Colonic mucosa (tissue), 4 donors: ENCODE data around the gene GABRP. TPM values are rescaled to one million over a fixed set of nuclear protein-coding genes. Genes with fewer than 3 reads are reported as not detected.

Source experiments
- DNase-seq: peaks from one replicate; pipeline ENCODE4 v3.0.0-alpha.2; 2020
- H3K27ac ChIP-seq: fragments of 200-600 bp; one replicate; pipeline ENCODE4 v1.8.0; 2021
- H3K27me3 ChIP-seq: fragments of 200-600 bp; one replicate; pipeline ENCODE4 v1.8.0; 2021
- H3K36me3 ChIP-seq: fragments of 200-600 bp; one replicate; pipeline ENCODE4 v1.8.0; 2021
- H3K4me1 ChIP-seq: fragments of 200-600 bp; one replicate; pipeline ENCODE4 v1.8.0; 2021; ENCODE audit warnings: mild to moderate bottlenecking
- H3K4me3 ChIP-seq: fragments of 200-600 bp; one replicate; pipeline ENCODE4 v1.8.0; 2021
- H3K9ac ChIP-seq, 2 donors: one replicate each; pipeline ENCODE4 v1.7.0; 2013; ENCODE audit warnings: control low read depth in 2 of 2, low read depth in 2 of 2, low read length in 2 of 2
- H3K9me3 ChIP-seq: fragments of 200-600 bp; one replicate; pipeline ENCODE4 v1.8.0; 2021
- CTCF ChIP-seq: fragments of 200-600 bp; IDR thresholded peaks from one replicate; pipeline ENCODE4 v1.8.0; 2022; ENCODE audit warnings: antibody characterized with exemption, mild to moderate bottlenecking
- intact Hi-C: fragments of 100-400 bp; cut with DNase I; formaldehyde crosslinking; loops from one replicate; pipeline ENCODE4 v1.14.1; 2022
- total RNA-seq, 2 donors: library from RNA; stranded (reverse); fragmentation: NEBNext Ultra II Directional in 1 of 2; extraction: Animal tissue kit (Norgen Biotek cat#: 25700) in 1 of 2; gene quantifications; one replicate each; pipeline ENCODE4 v1.2.1, GENCODE V29; 2021
- donor health status: healthy.
- donor health status: DM: no; HTN: no; CAD: no.
- donor health status: DM: no; HTN: no; CAD: no.

The GABRP gene, protein sequence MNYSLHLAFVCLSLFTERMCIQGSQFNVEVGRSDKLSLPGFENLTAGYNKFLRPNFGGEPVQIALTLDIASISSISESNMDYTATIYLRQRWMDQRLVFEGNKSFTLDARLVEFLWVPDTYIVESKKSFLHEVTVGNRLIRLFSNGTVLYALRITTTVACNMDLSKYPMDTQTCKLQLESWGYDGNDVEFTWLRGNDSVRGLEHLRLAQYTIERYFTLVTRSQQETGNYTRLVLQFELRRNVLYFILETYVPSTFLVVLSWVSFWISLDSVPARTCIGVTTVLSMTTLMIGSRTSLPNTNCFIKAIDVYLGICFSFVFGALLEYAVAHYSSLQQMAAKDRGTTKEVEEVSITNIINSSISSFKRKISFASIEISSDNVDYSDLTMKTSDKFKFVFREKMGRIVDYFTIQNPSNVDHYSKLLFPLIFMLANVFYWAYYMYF
- total RNA-seq, result not detected

- TF ChIP-seq CTCF, result no peak
- H3K4me1 ChIP-seq, result no peaks in the 10 kb centered on the region
- H3K27ac ChIP-seq, result no peak within 1 kb of the TSS
- H3K9me3 ChIP-seq, result no peaks in the 10 kb centered on the region
- DNase-seq, result no peak
- no peaks in the 10 kb centered on the region for H3K27me3 ChIP-seq
- H3K9ac ChIP-seq, result no peak within 1 kb of the TSS
- no peak within 1 kb of the TSS for H3K4me3 ChIP-seq
- intact Hi-C loops, result no loop called here
- H3K36me3 ChIP-seq, result no peaks in the 10 kb centered on the region
These were observed at the start of gene GABRP for GRCh38 chr5:170783498-170784247. GABRP (plus strand) TSS chr5:170783725; CDS start chr5:170788616, 4,891 bp downstream.

GRCh38 chr5:170736966-170737365 is 46.6 kb upstream of the GABRP start:
- Histone ChIP-seq H3K4me1 (no peaks in the 10 kb centered on the region), H3K27ac (no peak overlapping the region), H3K36me3 (no peaks in the 10 kb centered on the region), H3K9me3 (no peaks in the 10 kb centered on the region), H3K9ac (no peak overlapping the region), H3K27me3 (no peaks in the 10 kb centered on the region), H3K4me3 (no peak overlapping the region)
- DNase-seq, result no peak
- TF ChIP-seq CTCF, result no peak
- intact Hi-C loops, result no loop called here

DNA sequence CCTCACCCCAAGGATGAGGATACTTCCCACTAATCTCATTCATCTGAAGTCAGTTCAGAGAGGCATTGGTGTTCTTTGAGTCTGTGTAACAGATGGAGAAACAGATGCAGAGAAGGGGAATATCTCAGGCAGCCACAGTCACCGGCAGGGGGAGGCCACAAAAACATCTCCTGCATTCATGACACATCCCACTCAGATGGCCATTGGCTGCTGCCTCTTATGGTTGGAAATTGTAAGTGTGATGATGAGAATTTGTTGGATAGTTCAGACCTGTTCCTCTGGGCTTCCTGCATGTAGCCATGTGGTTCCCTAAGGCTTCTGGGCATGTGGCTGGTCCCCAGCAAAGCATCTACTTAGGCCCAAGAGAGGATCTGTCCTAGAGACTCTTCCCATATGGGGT is 45.9 kb upstream of the GABRP start:
- Histone ChIP-seq H3K4me1 (no peaks in the 10 kb centered on the region), H3K36me3 (no peaks in the 10 kb centered on the region), H3K9ac (peak overlapping the region in 1 of 2 donors; percentile 12), H3K4me3 (no peak overlapping the region), H3K27me3 (no peaks in the 10 kb centered on the region), H3K9me3 (no peaks in the 10 kb centered on the region), H3K27ac (no peak overlapping the region)
- no peak for TF ChIP-seq CTCF
- intact Hi-C loops, result no loop called here
- DNase-seq, result no peak

DNA sequence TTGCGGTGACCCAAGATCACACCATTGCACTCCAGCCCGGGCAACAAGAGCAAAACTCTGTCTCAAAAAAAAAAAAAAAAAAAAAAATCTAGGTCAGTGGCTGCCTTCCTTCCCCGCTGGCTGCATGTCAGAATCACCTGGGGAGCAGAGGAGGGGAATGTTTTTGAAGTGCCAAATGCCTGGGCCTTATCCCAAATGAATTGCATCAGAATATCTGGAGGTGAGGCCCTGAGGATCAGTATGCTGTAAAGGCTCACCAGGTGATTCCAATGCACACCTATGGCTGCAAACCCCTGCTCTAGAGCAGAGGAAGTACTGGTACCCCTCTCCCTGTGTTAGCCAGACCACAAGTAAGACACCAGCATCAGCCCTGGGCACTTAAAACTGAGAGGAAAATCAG is 44.7 kb upstream of the GABRP start:
- no peaks in the 10 kb centered on the region for H3K9me3 ChIP-seq
- no peaks in the 10 kb centered on the region for H3K36me3 ChIP-seq
- no peak overlapping the region for H3K9ac ChIP-seq
- no peak for DNase-seq
- H3K4me1 ChIP-seq, result no peaks in the 10 kb centered on the region
- no peak overlapping the region for H3K27ac ChIP-seq
- intact Hi-C loops, result no loop called here
- H3K27me3 ChIP-seq, result no peaks in the 10 kb centered on the region
- no peak for TF ChIP-seq CTCF
- no peak overlapping the region for H3K4me3 ChIP-seq

DNA sequence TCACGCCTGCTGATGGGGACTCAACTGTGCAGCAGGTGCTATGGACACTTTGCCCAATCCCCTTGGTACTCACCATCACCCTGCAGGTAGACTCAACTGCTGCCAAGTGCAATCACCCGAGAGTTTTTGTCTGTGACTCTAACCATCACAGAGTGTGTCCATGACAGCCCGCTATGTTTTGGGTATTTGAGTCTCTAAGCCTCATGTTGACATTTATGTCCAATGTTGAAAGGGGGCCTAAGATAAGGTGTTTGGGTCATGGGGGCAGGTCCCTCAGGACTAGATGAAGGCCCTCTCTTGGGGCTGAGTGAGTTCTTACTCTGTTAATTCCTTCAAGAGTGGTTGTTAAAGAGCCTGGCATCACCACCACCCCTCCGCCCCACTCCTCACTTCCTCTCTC is 44.1 kb upstream of the GABRP start:
- no peak overlapping the region for H3K9ac ChIP-seq
- H3K9me3 ChIP-seq, result no peaks in the 10 kb centered on the region
- no peaks in the 10 kb centered on the region for H3K27me3 ChIP-seq
- H3K36me3 ChIP-seq, result no peaks in the 10 kb centered on the region
- no peak for DNase-seq
- no peak for TF ChIP-seq CTCF
- H3K4me3 ChIP-seq, result no peak overlapping the region
- H3K27ac ChIP-seq, result no peak overlapping the region
- intact Hi-C loops, result no loop called here
- no peaks in the 10 kb centered on the region for H3K4me1 ChIP-seq
